MCF 10A (cell line): ENCODE results near the gene MEX3A. TPM values are rescaled to one million over a fixed set of nuclear protein-coding genes. Genes with fewer than 3 reads are reported as not detected.
"Not testable (repeated sequence)": the region's sequence is repeated elsewhere in the genome, so short reads cannot be mapped to it uniquely, and the experiment has no call there.

ENCODE experiments used
- BruUV-seq: library from RNA; stranded (reverse); fragments of 400-500 nt; replicated peaks from 2 replicates; lab custom pipeline; 2021; lab: Mats Ljungman, UMichigan
- CTCF ChIA-PET: fragments of 300-600 bp; sonication (Branson Sonifier 250); formaldehyde crosslinking; extraction: SDS; loops from one replicate; lab custom pipeline; 2021; ENCODE audit warnings: antibody characterized with exemption, inconsistent platforms; lab: Yijun Ruan, JAX
- POLR2A ChIA-PET: fragments of 300-600, 350-650 bp; sonication (Branson Sonifier 250); formaldehyde crosslinking; extraction: SDS; loops from one replicate; lab custom pipeline; 2020; ENCODE audit warnings: antibody characterized with exemption, inconsistent platforms; lab: Yijun Ruan, JAX
- DNase-seq: peaks from one replicate; pipeline ENCODE4 v3.0.0-alpha.2; 2018; ENCODE audit not compliant: unreplicated experiment
- H3K27ac Mint-ChIP-seq: one replicate; pipeline ENCODE4 v1.8.0; 2022; ENCODE audit warnings: mild to moderate bottlenecking, low read depth, mixed read lengths; ENCODE audit not compliant: unreplicated experiment
- H3K27me3 Mint-ChIP-seq: one replicate; pipeline ENCODE4 v1.8.0; 2022; ENCODE audit warnings: mixed read lengths; ENCODE audit not compliant: insufficient read depth, unreplicated experiment
- H3K36me3 Mint-ChIP-seq: one replicate; pipeline ENCODE4 v1.8.0; 2022; ENCODE audit warnings: mild to moderate bottlenecking, moderate library complexity, mixed read lengths; ENCODE audit not compliant: insufficient read depth, unreplicated experiment
- H3K4me1 Mint-ChIP-seq: one replicate; pipeline ENCODE4 v1.8.0; 2022; ENCODE audit warnings: mixed read lengths; ENCODE audit not compliant: insufficient read depth, unreplicated experiment
- H3K4me3 Mint-ChIP-seq: one replicate; pipeline ENCODE4 v1.8.0; 2022; ENCODE audit warnings: mild to moderate bottlenecking, moderate library complexity, mixed read lengths; ENCODE audit not compliant: unreplicated experiment
- H3K9me3 Mint-ChIP-seq: one replicate; pipeline ENCODE4 v1.8.0; 2022; ENCODE audit warnings: mixed read lengths; ENCODE audit not compliant: unreplicated experiment
- CTCF ChIP-seq: fragments of 200-600 bp; IDR thresholded peaks from one replicate; pipeline ENCODE4 v1.8.0; 2022; ENCODE audit warnings: antibody characterized with exemption, mild to moderate bottlenecking; ENCODE audit not compliant: unreplicated experiment
- intact Hi-C: fragments of 100-400 bp; cut with micrococcal nuclease; formaldehyde crosslinking; loops from 2 replicates; pipeline ENCODE4 v1.14.1; 2022
- total RNA-seq: library from RNA; stranded (reverse); gene quantifications from 2 replicates; pipeline ENCODE4 v1.2.3, GENCODE V29; 2022

Gene MEX3A
- total RNA-seq, 1 experiment from 2014 or later = 0.91 TPM

- DNase-seq = no peak
- no TSS peak for BruUV-seq
- intact Hi-C loops = no loop called here
- H3K4me1 Mint-ChIP-seq = peaks cover 76% of the 10 kb centered on the region
- peak overlapping the region; percentile 79 for H3K4me3 Mint-ChIP-seq
- peak overlapping the region; percentile 96 for H3K27ac Mint-ChIP-seq
- POLR2A ChIA-PET = interaction anchor here (0.5 to 25.7 kb wide), 8 partner anchors 9 to 647 kb away, joined by 3 to 960 read pairs (median 4); partner anchors contain the start of gene SMG5
- CTCF ChIA-PET = interaction anchor here (0.7 to 46.2 kb wide), 4 partner anchors 8 to 186 kb away, joined by 3 to 1892 read pairs (median 128); partner anchors contain the start of gene MEX3A
- no peaks in the 10 kb centered on the region for H3K9me3 Mint-ChIP-seq
- no peaks in the 10 kb centered on the region for H3K27me3 Mint-ChIP-seq
- H3K36me3 Mint-ChIP-seq = peaks cover 45% of the 10 kb centered on the region
- no peak for TF ChIP-seq CTCF
Measured at GRCh38 chr1:156121457-156121856, 39.2 kb upstream of the MEX3A start.

GRCh38 chr1:156121005-156121404 lies 38.7 kb upstream of the MEX3A start:
- Mint-ChIP-seq H3K4me1 (peaks cover 72% of the 10 kb centered on the region), H3K4me3 (peak overlapping the region; percentile 79), H3K36me3 (peaks cover 45% of the 10 kb centered on the region), H3K27ac (peak overlapping the region; percentile 96)
- H3K9me3 Mint-ChIP-seq, intact Hi-C loops, H3K27me3 Mint-ChIP-seq, DNase-seq, BruUV-seq: not testable (repeated sequence)
- POLR2A ChIA-PET = interaction anchor here (0.6 to 25.7 kb wide), 8 partner anchors 9 to 648 kb away, joined by 3 to 960 read pairs (median 3); partner anchors contain the start of gene SMG5
- CTCF ChIA-PET = interaction anchor here (0.7 to 46.2 kb wide), 4 partner anchors 8 to 186 kb away, joined by 3 to 1892 read pairs (median 128); partner anchors contain the start of gene MEX3A

GRCh38 chr1:156120318-156120717 lies 38.1 kb upstream of the MEX3A start:
- Mint-ChIP-seq H3K36me3 (peaks cover 45% of the 10 kb centered on the region), H3K27ac (peak overlapping the region; percentile 96), H3K27me3 (no peaks in the 10 kb centered on the region), H3K4me3 (peak overlapping the region; percentile 79), H3K4me1 (peaks cover 69% of the 10 kb centered on the region), H3K9me3 (no peaks in the 10 kb centered on the region)
- CTCF ChIA-PET = interaction anchor here (0.6 to 46.2 kb wide), 3 partner anchors 9 to 383 kb away, joined by 3 to 1892 read pairs (median 252); partner anchors contain the start of gene MEX3A
- no peak for DNase-seq
- intact Hi-C loops = no loop called here
- no peak for TF ChIP-seq CTCF
- BruUV-seq = no TSS peak
- POLR2A ChIA-PET = interaction anchor here (0.6 to 25.7 kb wide), 7 partner anchors 7 to 926 kb away, joined by 3 to 960 read pairs (median 9); partner anchors contain the start of genes PMF1, SMG5 and TMEM79

GRCh38 chr1:156119503-156120209 lies 37.4 kb upstream of the MEX3A start:
- H3K4me1 Mint-ChIP-seq = peaks cover 62% of the 10 kb centered on the region
- H3K4me3 Mint-ChIP-seq = peak overlapping the region; percentile 79
- TF ChIP-seq CTCF = peak; percentile 4
- peaks cover 45% of the 10 kb centered on the region for H3K36me3 Mint-ChIP-seq
- no TSS peak for BruUV-seq
- no peaks in the 10 kb centered on the region for H3K27me3 Mint-ChIP-seq
- POLR2A ChIA-PET = interaction anchor here (1.2 to 25.7 kb wide), 6 partner anchors 8 to 226 kb away, joined by 3 to 960 read pairs (median 11); partner anchors contain the start of genes PMF1, SMG5 and TMEM79
- intact Hi-C loops = no loop called here
- peak; percentile 82 for DNase-seq
- H3K9me3 Mint-ChIP-seq = no peaks in the 10 kb centered on the region
- peak overlapping the region; percentile 96 for H3K27ac Mint-ChIP-seq
- CTCF ChIA-PET = interaction anchor here (0.6 to 46.2 kb wide), 4 partner anchors 9 to 383 kb away, joined by 3 to 1892 read pairs (median 129); partner anchors contain the start of gene MEX3A
